ENCODE data around the gene TMEM150C. TPM values are rescaled to one million over a fixed set of nuclear protein-coding genes. Genes with fewer than 3 reads are reported as not detected.
A peak's percentile ranks its signal among the peaks of the same experiment; 100 is the strongest.

Gene TMEM150C
- total and polyA plus RNA-seq, 4 donors, result 4.8 to 8.7 (median 5.2) TPM

GRCh38 chr4:82484996-82485783, 76.6 kb downstream of the TMEM150C start:
- Histone ChIP-seq H3K36me3 (ENCODE audit: control insufficient read depth in 4 of 4, insufficient read depth in 3 of 4, low read depth in 1 of 4, low read length in 3 of 4) (peaks cover 0 to 4% (median 0%) of the 10 kb centered on the region in 4 donors), H3K27ac (ENCODE audit: low read depth in 1 of 2, low read length in 2 of 2) (no peak overlapping the region), H3K9ac (ENCODE audit: low read depth in 1 of 2, low read length in 2 of 2) (no peak overlapping the region), H3K27me3 (ENCODE audit: control insufficient read depth in 4 of 4, insufficient read depth in 4 of 4, low read length in 3 of 4) (no peaks in the 10 kb centered on the region), H3K4me1 (ENCODE audit: control insufficient read depth in 4 of 4, insufficient read depth in 4 of 4, low read length in 3 of 4) (peaks cover 0 to 3% (median 0%) of the 10 kb centered on the region in 4 donors), H3K4me3 (ENCODE audit: low read depth in 1 of 3, low read length in 3 of 3) (no peak overlapping the region), H3K9me3 (ENCODE audit: control insufficient read depth in 4 of 4, low read length in 3 of 4) (no peaks in the 10 kb centered on the region)
- WGBS, result 84% methylated on average over 14 of the region's 14 CpGs
- TF ChIP-seq RAD21 (IDR thresholded peaks at IDR 0.05) (no peak), RXRA (IDR thresholded peaks at IDR 0.05) (no peak), HNF4G (IDR thresholded peaks at IDR 0.05) (no peak), JUND (IDR thresholded peaks at IDR 0.05) (no peak), GABPA (IDR thresholded peaks at IDR 0.05 in 1 of 2, conservative IDR thresholded peaks at IDR 0.05 in 1 of 2) (no peak), NR2F2 (IDR thresholded peaks at IDR 0.05) (no peak), TAF1 (conservative IDR thresholded peaks at IDR 0.05) (no peak), CTCF (IDR thresholded peaks at IDR 0.05; ENCODE audit: low read depth, low read length, missing input control) (no peak), SP1 (IDR thresholded peaks at IDR 0.05) (no peak), REST (IDR thresholded peaks at IDR 0.05) (no peak)
- DNase-seq (ENCODE audit: low spot score), result no peak

GRCh38 chr4:82482387-82482786, 79.4 kb downstream of the TMEM150C start:
- Histone ChIP-seq H3K36me3 (ENCODE audit: control insufficient read depth in 4 of 4, insufficient read depth in 3 of 4, low read depth in 1 of 4, low read length in 3 of 4) (peaks cover 0 to 4% (median 0%) of the 10 kb centered on the region in 4 donors), H3K9ac (ENCODE audit: low read depth in 1 of 2, low read length in 2 of 2) (no peak overlapping the region), H3K4me1 (ENCODE audit: control insufficient read depth in 4 of 4, insufficient read depth in 4 of 4, low read length in 3 of 4) (peaks cover 0 to 2% (median 0%) of the 10 kb centered on the region in 4 donors), H3K27me3 (ENCODE audit: control insufficient read depth in 4 of 4, insufficient read depth in 4 of 4, low read length in 3 of 4) (no peaks in the 10 kb centered on the region), H3K4me3 (ENCODE audit: low read depth in 1 of 3, low read length in 3 of 3) (no peak overlapping the region), H3K27ac (ENCODE audit: low read depth in 1 of 2, low read length in 2 of 2) (no peak overlapping the region), H3K9me3 (ENCODE audit: control insufficient read depth in 4 of 4, low read length in 3 of 4) (no peaks in the 10 kb centered on the region)
- WGBS, result 57% methylated on average over 6 of the region's 6 CpGs
- peak; percentile 60 to 69 for TF ChIP-seq HNF4A (conservative IDR thresholded peaks at IDR 0.05)
- TF ChIP-seq RAD21 (IDR thresholded peaks at IDR 0.05), result no peak
- DNase-seq (ENCODE audit: low spot score), result no peak

GRCh38 chr4:82481506-82481840, 80.3 kb downstream of the TMEM150C start:
- Histone ChIP-seq H3K9ac (ENCODE audit: low read depth in 1 of 2, low read length in 2 of 2) (no peak overlapping the region), H3K4me3 (ENCODE audit: low read depth in 1 of 3, low read length in 3 of 3) (no peak overlapping the region), H3K27me3 (ENCODE audit: control insufficient read depth in 4 of 4, insufficient read depth in 4 of 4, low read length in 3 of 4) (no peaks in the 10 kb centered on the region), H3K27ac (ENCODE audit: low read depth in 1 of 2, low read length in 2 of 2) (no peak overlapping the region), H3K4me1 (ENCODE audit: control insufficient read depth in 4 of 4, insufficient read depth in 4 of 4, low read length in 3 of 4) (peaks cover 0 to 2% (median 0%) of the 10 kb centered on the region in 4 donors), H3K9me3 (ENCODE audit: control insufficient read depth in 4 of 4, low read length in 3 of 4) (no peaks in the 10 kb centered on the region), H3K36me3 (ENCODE audit: control insufficient read depth in 4 of 4, insufficient read depth in 3 of 4, low read depth in 1 of 4, low read length in 3 of 4) (peaks cover 0 to 4% (median 0%) of the 10 kb centered on the region in 4 donors)
- TF ChIP-seq FOXA2 (IDR thresholded peaks at IDR 0.05) (no peak), TAF1 (conservative IDR thresholded peaks at IDR 0.05) (no peak), GABPA (IDR thresholded peaks at IDR 0.05 in 1 of 2, conservative IDR thresholded peaks at IDR 0.05 in 1 of 2) (no peak)
- 89% methylated on average over 6 of the region's 6 CpGs for WGBS
- no peak for DNase-seq (ENCODE audit: low spot score)

Data from liver (tissue), 9 donors.